Esophagus muscularis mucosa (tissue), 4 donors: Measurements from ENCODE around the gene SYNPO2.

Experiments used
- CTCF ChIP-seq, 3 experiments: fragments of 200-600 bp in 2 of 3; fragments of 450-650 bp in 1 of 3; sonication (generic) in 2 of 3; IDR thresholded peaks; one replicate each; pipeline ENCODE4 v1.5.1; 2017 to 2019; ENCODE audit warnings: antibody characterized with exemption in 3 of 3, mild to moderate bottlenecking in 2 of 3, moderate library complexity in 1 of 3
- EP300 ChIP-seq: sonication (generic); formaldehyde crosslinking; IDR thresholded peaks from one replicate; pipeline ENCODE4 v1.6.1; 2017; ENCODE audit warnings: antibody characterized with exemption
- POLR2A ChIP-seq: fragments of 450-650 bp; IDR thresholded peaks from one replicate; pipeline ENCODE4 v1.6.1; 2017; ENCODE audit warnings: antibody characterized with exemption, moderate library complexity, mild to moderate bottlenecking, low read depth
- POLR2AphosphoS5 ChIP-seq, 2 donors: sonication (generic); formaldehyde crosslinking; IDR thresholded peaks; one replicate each; pipeline ENCODE4 v1.6.1; 2017; ENCODE audit warnings: antibody characterized with exemption in 2 of 2

DNA sequence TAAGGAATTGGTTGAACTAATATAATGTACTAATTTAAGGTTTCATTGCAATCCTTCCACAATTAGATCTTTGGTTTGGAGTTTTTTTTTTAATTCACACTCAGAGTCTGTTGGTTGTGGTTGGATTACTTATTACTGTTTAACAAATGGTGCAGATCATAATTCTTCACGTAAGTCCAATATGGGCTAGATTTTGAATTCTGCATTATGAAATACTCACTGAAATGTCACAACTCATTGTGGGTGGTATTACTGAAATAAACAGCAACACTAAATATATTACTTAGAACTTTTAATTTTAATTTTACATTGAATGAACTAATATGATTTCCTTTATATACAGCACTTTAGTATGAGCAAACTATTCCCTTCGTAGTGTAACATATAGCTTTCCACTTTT is 152.7 kb downstream of the SYNPO2 start:
- TF ChIP-seq POLR2A (no peak), CTCF (IDR thresholded peaks at IDR 0.05) (no peak), POLR2AphosphoS5 (IDR thresholded peaks at IDR 0.05) (no peak), EP300 (no peak)
